Mucosa of rectum (tissue), 2 donors: ENCODE measurements around the gene FARP1.

ENCODE experiments used
- H3K27ac ChIP-seq, 2 donors: one replicate each; pipeline ENCODE4 v1.7.0; 2013; ENCODE audit warnings: inconsistent platforms in 2 of 2, low read depth in 2 of 2, low read length in 2 of 2
- H3K27me3 ChIP-seq, 2 donors: one replicate each; pipeline ENCODE4 v1.7.0; 2013; ENCODE audit warnings: low read length in 2 of 2; ENCODE audit not compliant: control insufficient read depth in 2 of 2, insufficient read depth in 2 of 2
- H3K36me3 ChIP-seq, 2 donors: one replicate each; pipeline ENCODE4 v1.7.0; 2013; ENCODE audit warnings: low read length in 2 of 2; ENCODE audit not compliant: control insufficient read depth in 2 of 2, insufficient read depth in 2 of 2
- H3K4me1 ChIP-seq, 2 donors: one replicate each; pipeline ENCODE4 v1.7.0; 2013; ENCODE audit warnings: low read length in 2 of 2, mild to moderate bottlenecking in 1 of 2; ENCODE audit not compliant: control insufficient read depth in 2 of 2, insufficient read depth in 2 of 2
- H3K4me3 ChIP-seq, 2 donors: one replicate each; pipeline ENCODE4 v1.7.0; 2013; ENCODE audit warnings: low read length in 2 of 2
- H3K9ac ChIP-seq, 2 donors: one replicate each; pipeline ENCODE4 v1.7.0; 2013; ENCODE audit warnings: low read length in 2 of 2, low read depth in 1 of 2, mild to moderate bottlenecking in 1 of 2
- H3K9me3 ChIP-seq, 2 donors: one replicate each; pipeline ENCODE4 v1.7.0; 2013; ENCODE audit warnings: low read length in 2 of 2; ENCODE audit not compliant: control insufficient read depth in 2 of 2
- donor health status: healthy.
- donor health status: Normal muscosa, but diverticular disease.

Gene FARP1

DNA sequence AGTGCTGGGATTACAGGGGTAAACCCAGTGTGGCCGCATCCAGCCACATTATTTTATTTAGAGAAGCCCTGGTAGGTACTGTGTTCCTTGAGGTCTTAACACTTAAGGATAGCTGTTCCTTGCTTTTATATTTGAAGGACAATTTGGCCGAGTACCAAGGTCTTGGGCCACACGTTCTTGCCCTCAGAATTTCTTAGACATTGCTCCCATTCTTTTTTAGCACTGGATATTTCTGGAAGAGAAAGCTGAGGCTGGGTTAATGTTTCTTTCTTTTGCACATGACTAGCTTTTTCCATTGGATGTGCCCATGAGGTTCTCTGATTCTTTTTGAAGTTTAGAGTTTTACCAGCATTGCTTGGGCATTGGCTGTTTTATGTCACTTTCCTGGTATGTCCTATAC, 39.7 kb downstream of the FARP1 start:
- Histone ChIP-seq H3K27ac (no peak overlapping the region), H3K36me3 (no peaks in the 10 kb centered on the region), H3K9me3 (no peaks in the 10 kb centered on the region), H3K4me3 (no peak overlapping the region), H3K9ac (no peak overlapping the region), H3K4me1 (no peaks in the 10 kb centered on the region), H3K27me3 (no peaks in the 10 kb centered on the region)

- Histone ChIP-seq H3K9me3 (no peaks in the 10 kb centered on the region), H3K36me3 (no peaks in the 10 kb centered on the region), H3K4me3 (no peak overlapping the region), H3K27ac (no peak overlapping the region), H3K27me3 (no peaks in the 10 kb centered on the region), H3K4me1 (no peaks in the 10 kb centered on the region), H3K9ac (no peak overlapping the region)
These were observed 41.9 kb downstream of the FARP1 start for GRCh38 chr13:98184792-98185191.

GRCh38 chr13:98187155-98187964, 44.5 kb downstream of the FARP1 start:
- H3K27me3 ChIP-seq, result no peaks in the 10 kb centered on the region
- H3K4me1 ChIP-seq, result no peaks in the 10 kb centered on the region
- H3K4me3 ChIP-seq, result no peak overlapping the region
- H3K27ac ChIP-seq, result no peak overlapping the region
- no peaks in the 10 kb centered on the region for H3K36me3 ChIP-seq
- no peaks in the 10 kb centered on the region for H3K9me3 ChIP-seq
- no peak overlapping the region for H3K9ac ChIP-seq

GRCh38 chr13:98187965-98188261, 45.0 kb downstream of the FARP1 start:
- no peaks in the 10 kb centered on the region for H3K36me3 ChIP-seq
- no peak overlapping the region for H3K4me3 ChIP-seq
- no peaks in the 10 kb centered on the region for H3K27me3 ChIP-seq
- H3K27ac ChIP-seq, result no peak overlapping the region
- no peak overlapping the region for H3K9ac ChIP-seq
- no peaks in the 10 kb centered on the region for H3K9me3 ChIP-seq
- H3K4me1 ChIP-seq, result no peaks in the 10 kb centered on the region

DNA sequence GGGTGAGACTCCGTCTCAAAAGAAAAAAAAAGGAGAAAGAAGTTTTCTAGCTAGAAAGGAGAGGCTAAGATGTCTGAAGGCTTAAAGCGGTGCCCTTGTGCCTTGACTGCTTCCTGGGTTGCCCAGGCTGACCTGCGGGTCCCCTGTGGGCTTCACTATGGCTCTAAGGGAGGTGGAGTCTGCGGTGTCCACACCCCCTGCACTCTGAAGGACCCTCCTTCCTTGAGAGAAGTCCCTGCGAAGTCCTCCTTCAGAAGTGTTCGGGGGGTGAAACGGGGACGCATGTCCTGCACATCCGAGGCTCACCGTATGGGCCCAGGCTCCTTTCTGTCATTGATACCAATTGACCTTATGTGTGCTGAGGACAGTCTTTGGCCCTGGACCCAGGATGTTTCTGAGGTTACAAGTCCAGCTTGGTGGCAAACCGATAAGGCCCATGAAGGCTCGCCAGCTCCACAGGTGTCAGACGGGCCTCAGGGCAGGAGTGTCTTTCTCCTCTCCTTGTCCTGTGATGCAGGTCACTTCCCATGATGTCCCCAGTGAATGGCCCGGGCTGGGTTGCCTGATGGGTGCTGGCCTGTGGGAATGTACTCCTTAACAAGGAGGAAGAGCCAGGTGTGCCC, 45.8 kb downstream of the FARP1 start:
- Histone ChIP-seq H3K4me1 (no peaks in the 10 kb centered on the region), H3K27me3 (no peaks in the 10 kb centered on the region), H3K27ac (no peak overlapping the region), H3K36me3 (no peaks in the 10 kb centered on the region), H3K9me3 (no peaks in the 10 kb centered on the region), H3K4me3 (no peak overlapping the region), H3K9ac (no peak overlapping the region)

- Histone ChIP-seq H3K4me3 (no peak overlapping the region), H3K9me3 (no peaks in the 10 kb centered on the region), H3K4me1 (no peaks in the 10 kb centered on the region)
These were observed 47.1 kb downstream of the FARP1 start for GRCh38 chr13:98189841-98190505.

GRCh38 chr13:98190889-98191444, 48.1 kb downstream of the FARP1 start:
- Histone ChIP-seq H3K27me3 (no peaks in the 10 kb centered on the region), H3K4me3 (no peak overlapping the region)

More at GRCh38 chr13:98189841-98190505, 47.1 kb downstream of the FARP1 start:
- Histone ChIP-seq H3K36me3 (no peaks in the 10 kb centered on the region), H3K27ac (no peak overlapping the region), H3K9ac (no peak overlapping the region), H3K27me3 (no peaks in the 10 kb centered on the region)

DNA sequence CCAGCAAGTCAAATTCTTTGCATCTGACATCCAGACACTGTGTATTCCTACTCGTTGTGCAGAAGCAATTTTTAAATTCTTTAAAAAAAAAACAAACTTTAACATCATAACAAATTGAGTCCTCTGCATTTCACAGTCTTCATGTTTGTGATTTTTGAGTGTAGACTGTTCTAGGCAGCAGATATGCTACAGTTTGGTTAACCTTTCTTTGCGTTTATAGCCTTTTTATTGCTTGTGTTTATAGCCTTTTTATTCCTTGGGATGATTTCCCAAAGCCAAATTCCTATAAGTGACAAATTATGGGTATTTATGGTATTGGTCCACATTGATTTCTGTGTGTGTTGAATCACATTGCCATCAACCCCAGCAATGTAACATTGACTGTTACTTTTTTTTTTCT, 49.1 kb downstream of the FARP1 start:
- Histone ChIP-seq H3K4me3 (no peak overlapping the region), H3K4me1 (no peaks in the 10 kb centered on the region), H3K9ac (no peak overlapping the region), H3K27ac (no peak overlapping the region), H3K9me3 (no peaks in the 10 kb centered on the region), H3K36me3 (no peaks in the 10 kb centered on the region), H3K27me3 (no peaks in the 10 kb centered on the region)

More at GRCh38 chr13:98190889-98191444, 48.1 kb downstream of the FARP1 start:
- Histone ChIP-seq H3K9ac (no peak overlapping the region), H3K36me3 (no peaks in the 10 kb centered on the region), H3K27ac (no peak overlapping the region), H3K4me1 (no peaks in the 10 kb centered on the region), H3K9me3 (no peaks in the 10 kb centered on the region)

DNA sequence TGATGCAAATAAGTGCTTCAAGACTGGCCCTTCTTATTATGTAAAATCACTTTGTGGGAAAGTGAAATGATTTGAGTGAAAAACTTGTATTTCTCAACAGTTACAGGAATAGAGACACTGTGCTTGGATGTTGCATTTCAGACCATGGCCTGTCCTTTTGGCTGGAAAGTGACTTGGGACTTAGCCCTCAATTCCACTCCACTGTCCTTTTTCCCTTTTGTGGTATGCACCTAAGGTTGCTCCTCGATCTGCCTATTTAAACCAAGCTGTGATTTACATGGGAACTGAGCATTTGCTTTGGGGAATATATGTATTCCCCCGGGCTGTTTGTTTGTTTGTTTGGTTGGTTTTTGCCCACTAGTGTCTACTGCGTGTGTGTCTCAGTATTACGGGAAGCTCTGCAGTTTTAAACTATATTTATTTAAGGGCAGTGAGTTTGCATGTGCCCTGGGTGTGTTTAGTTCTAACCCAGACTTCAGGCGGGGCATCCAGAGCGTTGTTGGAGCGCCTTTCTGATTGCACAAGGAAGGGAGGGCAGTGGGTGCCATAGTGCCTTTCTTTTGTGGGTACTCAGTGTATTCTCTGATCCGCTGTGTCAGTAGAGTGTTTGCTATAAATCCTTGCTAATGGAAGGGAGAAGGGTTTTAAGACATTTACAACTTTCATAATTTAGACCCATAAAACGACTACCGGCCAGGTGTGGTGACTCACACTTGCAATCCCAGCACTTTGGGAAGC, 52.3 kb downstream of the FARP1 start:
- H3K27ac ChIP-seq, result no peak overlapping the region
- H3K4me3 ChIP-seq, result no peak overlapping the region
- no peaks in the 10 kb centered on the region for H3K9me3 ChIP-seq
- H3K4me1 ChIP-seq, result no peaks in the 10 kb centered on the region
- no peaks in the 10 kb centered on the region for H3K36me3 ChIP-seq
- no peaks in the 10 kb centered on the region for H3K27me3 ChIP-seq
- no peak overlapping the region for H3K9ac ChIP-seq
